CD4-positive, alpha-beta T cell treated with Interleukin-6 for 4 hours (primary cell): ENCODE results near the gene ARHGEF38.

Experiments used
- DNase-seq: peaks from one replicate; pipeline ENCODE4 v3.0.0-alpha.2; 2020; ENCODE audit warnings: mixed read lengths

ARHGEF38 gene

GRCh38 chr4:105551965-105552746, at the start of gene ARHGEF38:
TSS of gene ARHGEF38 (plus strand) at chr4:105552620. CDS start at chr4:105552766, 146 bp downstream.
- DNase-seq, result no peak

GRCh38 chr4:105503484-105503883, 48.9 kb upstream of the ARHGEF38 start:
- no peak for DNase-seq

GRCh38 chr4:105504744-105505143, 47.7 kb upstream of the ARHGEF38 start:
- no peak for DNase-seq

GRCh38 chr4:105509291-105509690, 43.1 kb upstream of the ARHGEF38 start:
- DNase-seq, result no peak

- no peak for DNase-seq
Measured at GRCh38 chr4:105509714-105510113, 42.7 kb upstream of the ARHGEF38 start.

GRCh38 chr4:105510245-105510644, 42.2 kb upstream of the ARHGEF38 start:
- DNase-seq, result no peak

- DNase-seq, result peak; percentile 2
Measured at GRCh38 chr4:105520819-105521790, 31.3 kb upstream of the ARHGEF38 start.

GRCh38 chr4:105526656-105527055, 25.8 kb upstream of the ARHGEF38 start:
- DNase-seq, result no peak

GRCh38 chr4:105527081-105527480, 25.3 kb upstream of the ARHGEF38 start:
- DNase-seq, result no peak

GRCh38 chr4:105536601-105537000, 15.8 kb upstream of the ARHGEF38 start:
- no peak for DNase-seq

- no peak for DNase-seq
Measured at GRCh38 chr4:105541420-105541819, 11.0 kb upstream of the ARHGEF38 start.

GRCh38 chr4:105542039-105542438, 10.4 kb upstream of the ARHGEF38 start:
- DNase-seq, result no peak

GRCh38 chr4:105543346-105543745, 9.1 kb upstream of the ARHGEF38 start:
- DNase-seq, result no peak

GRCh38 chr4:105543881-105544280, 8.5 kb upstream of the ARHGEF38 start:
- DNase-seq, result no peak

- DNase-seq, result no peak
Measured at GRCh38 chr4:105544520-105545286, 7.7 kb upstream of the ARHGEF38 start.

- no peak for DNase-seq
Measured at GRCh38 chr4:105546086-105546485, 6.3 kb upstream of the ARHGEF38 start.

- DNase-seq, result no peak
Measured at GRCh38 chr4:105547769-105548168, 4.7 kb upstream of the ARHGEF38 start.

GRCh38 chr4:105548483-105548882, 3.9 kb upstream of the ARHGEF38 start:
- no peak for DNase-seq

- no peak for DNase-seq
Measured at GRCh38 chr4:105550641-105551040, 1.8 kb upstream of the ARHGEF38 start.

GRCh38 chr4:105555409-105555808, 3.0 kb downstream of the ARHGEF38 start:
- no peak for DNase-seq

- DNase-seq, result no peak
Measured at GRCh38 chr4:105556206-105556605, 3.8 kb downstream of the ARHGEF38 start.

- DNase-seq, result no peak
Measured at GRCh38 chr4:105558277-105558676, 5.9 kb downstream of the ARHGEF38 start.

GRCh38 chr4:105560421-105560848, 8.0 kb downstream of the ARHGEF38 start:
- DNase-seq, result no peak
